ENCODE measurements around the gene RNASEH2B.

The RNASEH2B gene

DNA sequence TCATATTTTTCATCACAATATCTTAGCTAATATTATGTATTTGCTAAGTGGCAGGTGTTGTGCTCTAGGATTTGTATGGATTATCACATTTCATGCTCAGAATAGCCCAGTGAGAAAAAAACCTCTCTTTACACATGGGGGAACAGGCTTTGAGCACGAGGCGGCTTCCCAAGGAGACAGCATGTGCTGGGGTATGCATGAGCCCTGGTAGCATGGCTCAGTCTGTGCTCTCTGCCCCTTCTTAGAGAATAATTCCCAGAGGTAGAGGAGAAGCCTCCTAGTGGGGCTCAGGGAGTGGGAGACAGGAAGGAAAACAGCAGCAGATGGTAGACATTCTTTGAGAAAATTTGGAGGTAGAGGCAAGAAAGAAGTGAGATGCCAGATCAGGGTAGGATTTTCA lies 31.6 kb downstream of the RNASEH2B start:
- DNase-seq (ENCODE audit: low read depth in 2 of 2): no peak
- no peak for TF ChIP-seq CTCF (IDR thresholded peaks at IDR 0.05; ENCODE audit: low read depth, low read length)
- no peak overlapping the region for H3K4me3 ChIP-seq (replicated peaks in 1 of 2; ENCODE audit: low read depth in 2 of 2, low read length in 2 of 2)

- no peak for DNase-seq (ENCODE audit: low read depth in 2 of 2)
- no peak for TF ChIP-seq CTCF (IDR thresholded peaks at IDR 0.05; ENCODE audit: low read depth, low read length)
- no peak overlapping the region for H3K4me3 ChIP-seq (replicated peaks in 1 of 2; ENCODE audit: low read depth in 2 of 2, low read length in 2 of 2)
Observed at GRCh38 chr13:50942630-50943311, 33.2 kb downstream of the RNASEH2B start.

GRCh38 chr13:50945669-50946068 lies 36.1 kb downstream of the RNASEH2B start:
- DNase-seq (ENCODE audit: low read depth in 2 of 2): no peak
- H3K4me3 ChIP-seq (replicated peaks in 1 of 2; ENCODE audit: low read depth in 2 of 2, low read length in 2 of 2): no peak overlapping the region
- TF ChIP-seq CTCF (IDR thresholded peaks at IDR 0.05; ENCODE audit: low read depth, low read length): no peak

GRCh38 chr13:50948601-50949000 lies 39.0 kb downstream of the RNASEH2B start:
- H3K4me3 ChIP-seq (replicated peaks in 1 of 2; ENCODE audit: low read depth in 2 of 2, low read length in 2 of 2): no peak overlapping the region
- TF ChIP-seq CTCF (IDR thresholded peaks at IDR 0.05; ENCODE audit: low read depth, low read length): no peak
- no peak for DNase-seq (ENCODE audit: low read depth in 2 of 2)

DNA sequence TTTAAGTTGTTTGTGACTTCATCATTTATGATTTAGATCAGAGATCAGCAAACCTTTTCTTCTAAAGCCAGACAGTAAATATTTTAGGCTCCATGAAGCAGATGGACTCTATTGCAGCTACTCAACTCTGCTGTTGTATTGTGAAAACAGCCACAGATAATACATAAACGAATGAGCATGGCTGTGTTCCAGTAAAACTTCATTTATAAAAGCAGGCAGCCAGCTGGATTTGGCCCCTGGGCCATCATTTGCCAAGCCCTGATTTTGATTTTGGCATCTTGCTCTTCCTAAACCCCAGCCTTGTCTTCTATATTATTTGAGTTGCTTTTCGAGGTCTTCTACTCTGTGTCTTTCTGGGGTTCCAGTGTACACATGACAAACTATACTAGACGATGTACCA lies 41.3 kb downstream of the RNASEH2B start:
- no peak for TF ChIP-seq CTCF (IDR thresholded peaks at IDR 0.05; ENCODE audit: low read depth, low read length)
- H3K4me3 ChIP-seq (replicated peaks in 1 of 2; ENCODE audit: low read depth in 2 of 2, low read length in 2 of 2): no peak overlapping the region
- peak in 1 of 2 donors; percentile 4 for DNase-seq (ENCODE audit: low read depth in 2 of 2)

DNA sequence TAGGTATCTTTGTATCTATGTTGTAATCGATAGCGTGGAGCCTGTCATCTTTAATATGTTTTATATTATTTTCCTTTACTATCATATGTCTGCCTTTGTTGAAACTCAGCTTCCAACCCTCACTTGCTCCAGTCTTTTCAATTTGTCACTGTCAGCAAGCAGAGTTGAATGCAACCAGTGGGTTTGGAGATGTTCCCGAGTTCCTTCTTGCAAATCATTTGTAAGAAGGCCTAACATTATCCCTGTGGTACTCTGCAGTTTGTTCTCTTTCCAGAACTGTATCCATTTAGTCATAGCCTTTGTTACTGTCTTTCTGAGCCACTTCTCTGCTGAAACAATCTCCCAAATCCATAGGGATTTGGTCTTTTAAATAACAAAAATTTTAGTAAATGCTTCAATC lies 41.8 kb downstream of the RNASEH2B start:
- DNase-seq (ENCODE audit: low read depth in 2 of 2): peak in 1 of 2 donors; percentile 48
- no peak for TF ChIP-seq CTCF (IDR thresholded peaks at IDR 0.05; ENCODE audit: low read depth, low read length)

DNA sequence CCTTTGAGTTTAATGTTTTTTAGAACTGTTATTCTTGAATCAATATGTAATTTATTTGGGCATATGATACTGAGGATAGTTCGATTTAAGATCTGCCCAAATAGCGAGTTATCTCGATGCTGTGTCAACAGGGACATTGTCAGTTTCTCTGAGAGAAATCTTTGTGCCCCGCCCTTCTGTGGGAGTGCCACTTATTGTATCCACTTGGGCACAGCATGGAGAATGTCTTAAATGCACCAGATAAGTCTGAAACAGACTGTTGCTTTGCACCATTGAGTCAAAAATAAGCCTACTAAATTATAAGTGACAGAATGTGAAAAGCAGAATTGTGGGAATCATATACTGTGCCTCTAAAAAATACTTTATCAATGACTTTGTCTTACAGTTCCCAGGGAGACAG lies 45.6 kb downstream of the RNASEH2B start:
- no peak for TF ChIP-seq CTCF (IDR thresholded peaks at IDR 0.05; ENCODE audit: low read depth, low read length)
- no peak for DNase-seq (ENCODE audit: low read depth in 2 of 2)
- no peak overlapping the region for H3K4me3 ChIP-seq (replicated peaks in 1 of 2; ENCODE audit: low read depth in 2 of 2, low read length in 2 of 2)

More for the DNA sequence above, 41.8 kb downstream of the RNASEH2B start:
- no peak overlapping the region for H3K4me3 ChIP-seq (replicated peaks in 1 of 2; ENCODE audit: low read depth in 2 of 2, low read length in 2 of 2)
